GM12878 (cell line): ENCODE data around the gene HIPK4. TPM values are rescaled to one million over a fixed set of nuclear protein-coding genes. Genes with fewer than 3 reads are reported as not detected.

ENCODE experiments used
- ATAC-seq: fragments of 200-7000 bp; cut with Tn5 transposase; 3 replicates; pipeline ENCODE4 v1.9.1; 2020; ENCODE audit warnings: mild to moderate bottlenecking, moderate library complexity
- BruUV-seq: library from RNA; stranded (reverse); fragments of 400-500 nt; replicated peaks from 2 replicates; lab custom pipeline; 2021; lab: Mats Ljungman, UMichigan
- CTCF ChIA-PET: fragments of 300-600 bp; sonication (Branson Sonifier 250); formaldehyde crosslinking; extraction: SDS; loops from one replicate; lab custom pipeline; 2021; ENCODE audit warnings: inconsistent platforms; lab: Yijun Ruan, JAX
- POLR2A ChIA-PET: fragments of 350-600 bp; formaldehyde crosslinking; extraction: SDS; loops from one replicate; lab custom pipeline; 2021; ENCODE audit warnings: inconsistent platforms; lab: Charles Lee
- RAD21 ChIA-PET: fragments of 300-600 bp; sonication (Branson Sonifier 250); formaldehyde crosslinking; loops from one replicate; lab custom pipeline; 2023; ENCODE audit warnings: antibody characterized with exemption; ENCODE audit not compliant: unreplicated experiment; lab: Charles Lee
- SMC1A ChIA-PET: fragments of 300-600 bp; sonication (Branson Sonifier 250); formaldehyde crosslinking; loops from one replicate; lab custom pipeline; 2023; ENCODE audit not compliant: unreplicated experiment, uncharacterized antibody; lab: Charles Lee
- DNase-seq: peaks from one replicate; pipeline ENCODE4 v3.0.0-alpha.2; 2011; ENCODE audit warnings: low read depth, low spot score
- FAIRE-seq: peaks from 3 replicates; lab custom pipeline; 2011; peaks lifted over from hg19 to GRCh38; lab: Jason Lieb, UNC
- H2AFZ ChIP-seq: 2 replicates; pipeline ENCODE4 v1.6.0; 2011; ENCODE audit warnings: low read depth, low read length, control low read depth; ENCODE audit not compliant: control insufficient read depth
- H3K27ac ChIP-seq: 2 replicates; pipeline ENCODE4 v1.5.1; 2011; ENCODE audit warnings: control low read depth; ENCODE audit not compliant: control insufficient read depth, insufficient read depth
- H3K27me3 ChIP-seq, 2 experiments: replicated peaks in 1 of 2; 2 replicates each; pipeline versions ENCODE4 v1.6.0 to v1.6.1; 2011; ENCODE audit warnings: low read length in 1 of 2; ENCODE audit not compliant: control insufficient read depth in 2 of 2, insufficient read depth in 2 of 2
- H3K36me3 ChIP-seq, 2 experiments: 2 replicates each; pipeline ENCODE4 v1.5.1; 2011; ENCODE audit warnings: low read length in 1 of 2; ENCODE audit not compliant: control insufficient read depth in 2 of 2, insufficient read depth in 2 of 2
- H3K4me1 ChIP-seq: 2 replicates; pipeline ENCODE4 v1.6.1; 2011; ENCODE audit warnings: mild to moderate bottlenecking, low read length, moderate library complexity, mixed read lengths; ENCODE audit not compliant: control insufficient read depth, insufficient read depth
- H3K4me2 ChIP-seq: 2 replicates; pipeline ENCODE4 v1.6.0; 2011; ENCODE audit warnings: control low read depth; ENCODE audit not compliant: control insufficient read depth, insufficient read depth
- H3K4me3 ChIP-seq: fragments of 200-600 bp; sonication (generic); 2 replicates; pipeline ENCODE4 v1.5.1; 2016
- H3K79me2 ChIP-seq: 2 replicates; pipeline ENCODE4 v1.6.0; 2011; ENCODE audit warnings: low read length; ENCODE audit not compliant: control insufficient read depth, insufficient read depth
- H3K9ac ChIP-seq: 2 replicates; pipeline ENCODE4 v1.8.0; 2011; ENCODE audit warnings: low read length, control low read depth, mixed read lengths; ENCODE audit not compliant: control insufficient read depth, insufficient read depth
- H3K9me3 ChIP-seq: replicated peaks from 3 replicates; pipeline ENCODE4 v1.5.1; 2011; ENCODE audit warnings: mild to moderate bottlenecking, low read length; ENCODE audit not compliant: control insufficient read depth, insufficient read depth
- H4K20me1 ChIP-seq: 2 replicates; pipeline ENCODE4 v1.6.0; 2011; ENCODE audit not compliant: control insufficient read depth, insufficient read depth
- BCL11A ChIP-seq: IDR thresholded peaks from 2 replicates; pipeline ENCODE4 v1.6.1; 2011; ENCODE audit warnings: low read depth, low read length
- NBN ChIP-seq: fragments of 450-650 bp; IDR thresholded peaks from 2 replicates; pipeline ENCODE4 v1.6.1; 2016
- PKNOX1 ChIP-seq: fragments of 450-650 bp; IDR thresholded peaks from 2 replicates; pipeline ENCODE4 v1.6.1; 2016; ENCODE audit warnings: mild to moderate bottlenecking
- ZNF24 ChIP-seq: fragments of 450-650 bp; IDR thresholded peaks from 2 replicates; pipeline ENCODE4 v1.6.1; 2017; ENCODE audit warnings: antibody characterized with exemption, mild to moderate bottlenecking
- WGBS: methylation state at CpG from one replicate; pipeline ENCODE4 v1.1.6; 2016; ENCODE audit warnings: low lambda C conversion rate; ENCODE audit not compliant: insufficient replicate concordance, insufficient coverage; ENCODE audit errors: missing lambda C conversion rate; 5-methylcytosine and 5-hydroxymethylcytosine counted together
- in situ Hi-C: fragments of 300-500 bp; cut with MboI; formaldehyde crosslinking; loops from 9 replicates; pipeline ENCODE4 v1.14.3; 2018; ENCODE audit warnings: mixed read lengths
- intact Hi-C: fragments of 100-400 bp; cut with micrococcal nuclease; formaldehyde crosslinking; loops from one replicate; pipeline ENCODE4 v1.14.2; 2022; ENCODE audit not compliant: unreplicated experiment
- polyA plus RNA-seq, 11 experiments: library from polyadenylated mRNA; depleted of rRNA in 4 of 11; unstranded in 6 of 11; stranded (reverse) in 5 of 11; fragments of >200 nt; fragmentation: Nextera tagmentation in 4 of 11; fragmentation: Illumina TruSeq in 1 of 11; extraction: Ambion mirVana in 4 of 11; extraction: Trizol in 1 of 11; gene quantifications; 1 replicate in 1 of 11; 2 replicates in 10 of 11; pipeline versions ENCODE4 v1.2.1 to v1.2.3, GENCODE V29; 2011 to 2016; ENCODE audit warnings: inconsistent platforms in 2 of 11, missing spikeins in 2 of 11, low read depth in 1 of 11
- total RNA-seq, 4 experiments: library from RNA; depleted of rRNA in 3 of 4; stranded (reverse); fragments of >200 nt in 3 of 4; fragmentation: Illumina TruSeq in 1 of 4; extraction: Trizol in 1 of 4; gene quantifications; 2 replicates each; pipeline versions ENCODE4 v1.2.1 to v1.2.3, GENCODE V29; 2013 to 2021

The HIPK4 gene
- total and polyA plus RNA-seq, 10 of the 15 experiments (the other 5 are each of a cell fraction or from before 2014, with no cell fraction given) = 0.07 to 0.13 (median 0.08) TPM; not detected in 7

- RAD21 ChIA-PET = interaction anchor here (2.5 to 2.7 kb wide), 2 partner anchors 45 to 114 kb away, joined by 26 to 28 read pairs; partner anchors contain the start of gene BLVRB
- SMC1A ChIA-PET = interaction anchor here (2.2 kb wide), 1 partner anchor 8 kb away, joined by 9 read pairs; no protein-coding TSS in a partner anchor
- no peak for DNase-seq
- intact Hi-C loops = loop anchor here (5.0 kb wide), 1 partner anchor 62 kb away; no protein-coding TSS in a partner anchor
- H3K79me2 ChIP-seq = peaks cover 16% of the 10 kb centered on the region
- H3K36me3 ChIP-seq = peaks cover 0 to 6% of the 10 kb centered on the region in 2 experiments; a peak in 2 of 4 replicates
- ATAC-seq = no peak
- no peak overlapping the region for H3K27ac ChIP-seq
- no peak for FAIRE-seq
- peaks cover 22% of the 10 kb centered on the region for H3K4me1 ChIP-seq
- no peak overlapping the region for H3K9ac ChIP-seq
- BruUV-seq = no TSS peak
- no peak for TF ChIP-seq PKNOX1
- POLR2A ChIA-PET = interaction anchor here (0.5 to 1.4 kb wide), 3 partner anchors 11 to 336 kb away, joined by 3 to 4 read pairs (median 3); no protein-coding TSS in a partner anchor
- no peak overlapping the region for H2AFZ ChIP-seq
- CTCF ChIA-PET = interaction anchor here (1.8 to 7.1 kb wide), 5 partner anchors 8 to 102 kb away, joined by 8 to 67 read pairs (median 43); partner anchors contain the start of gene BLVRB
- H3K27me3 ChIP-seq = no peaks in the 10 kb centered on the region
- no peak overlapping the region for H3K4me3 ChIP-seq
- WGBS = 44% methylated on average over 5 of the region's 5 CpGs
- in situ Hi-C loops = no loop called here
- no peaks in the 10 kb centered on the region for H3K9me3 ChIP-seq
- H3K4me2 ChIP-seq = no peak overlapping the region
- H4K20me1 ChIP-seq = no peaks in the 10 kb centered on the region
Measured at GRCh38 chr19:40419066-40419612, 29.2 kb upstream of the HIPK4 start.

- Histone ChIP-seq H3K27ac (no peak overlapping the region), H2AFZ (no peak overlapping the region), H3K9ac (no peak overlapping the region), H3K36me3 (peaks cover 0 to 3% of the 10 kb centered on the region in 2 experiments; a peak in 2 of 4 replicates), H3K27me3 (no peaks in the 10 kb centered on the region), H3K4me2 (no peak overlapping the region), H3K79me2 (peaks cover 10% of the 10 kb centered on the region), H3K9me3 (no peaks in the 10 kb centered on the region), H3K4me3 (no peak overlapping the region), H3K4me1 (peaks cover 22% of the 10 kb centered on the region), H4K20me1 (no peaks in the 10 kb centered on the region)
- no peak for FAIRE-seq
- BruUV-seq = no TSS peak
- in situ Hi-C loops = no loop called here
- ChIA-PET POLR2A (interaction anchor here (1.4 to 2.8 kb wide), 2 partner anchors 10 to 14 kb away, joined by 3 to 12 read pairs; no protein-coding TSS in a partner anchor), SMC1A (no interaction called here), CTCF (interaction anchor here (0.5 to 5.6 kb wide), 3 partner anchors 11 to 15 kb away, joined by 3 to 52 read pairs (median 3); no protein-coding TSS in a partner anchor), RAD21 (interaction anchor here (0.8 to 1.5 kb wide), 2 partner anchors 25 to 46 kb away, joined by 3 to 4 read pairs; no protein-coding TSS in a partner anchor)
- WGBS = 93% methylated on average over 3 of the region's 3 CpGs
- intact Hi-C loops = loop anchor here (5.0 kb wide), 1 partner anchor 61 kb away; no protein-coding TSS in a partner anchor
- DNase-seq = no peak
- TF ChIP-seq ZNF24 (no peak), BCL11A (no peak), NBN (0 out of 2 replicates have a peak, but pooled peaks have one; percentile 24)
- no peak for ATAC-seq
Measured at GRCh38 chr19:40418040-40418439, 28.1 kb upstream of the HIPK4 start.
